Neural crest cell (in vitro differentiated cells): Measurements from ENCODE around the gene CDHR5. TPM values are rescaled to one million over a fixed set of nuclear protein-coding genes. Genes with fewer than 3 reads are reported as not detected.
A peak's percentile ranks its signal among the peaks of the same experiment; 100 is the strongest.

Source experiments
- DNase-seq: peaks from one replicate; pipeline ENCODE4 v3.0.0; 2021; ENCODE audit warnings: low read depth, mixed read lengths, low spot score
- H3K27ac Mint-ChIP-seq: one replicate; pipeline ENCODE4 v1.8.0; 2021; ENCODE audit warnings: mild to moderate bottlenecking, mixed read lengths; ENCODE audit not compliant: unreplicated experiment
- H3K27me3 Mint-ChIP-seq: 2 replicates; pipeline ENCODE4 v1.8.0; 2021; ENCODE audit warnings: low read depth, mild to moderate bottlenecking, mixed read lengths
- H3K36me3 Mint-ChIP-seq: 2 replicates; pipeline ENCODE4 v1.8.0; 2021; ENCODE audit warnings: low read depth, mild to moderate bottlenecking, mixed read lengths
- H3K4me1 Mint-ChIP-seq: 2 replicates; pipeline ENCODE4 v1.8.0; 2021; ENCODE audit warnings: mixed read lengths
- H3K4me3 Mint-ChIP-seq: one replicate; pipeline ENCODE4 v1.8.0; 2021; ENCODE audit warnings: mild to moderate bottlenecking, mixed read lengths
- H3K9me3 Mint-ChIP-seq: 2 replicates; pipeline ENCODE4 v1.8.0; 2021; ENCODE audit warnings: mixed read lengths
- CTCF ChIP-seq: fragments of 200-600 bp; sonication (generic); conservative IDR thresholded peaks from 2 replicates; pipeline ENCODE4 v1.5.0; 2021; ENCODE audit warnings: antibody characterized with exemption, mild to moderate bottlenecking
- microRNA-seq: library from miRNA; unstranded; fragments of <30 nt; microRNA quantifications from one replicate; pipeline ENCODE4, GENCODE V29; 2020
- total RNA-seq: library from RNA; stranded (reverse); gene quantifications from 2 replicates; pipeline ENCODE4 v1.2.1, GENCODE V29; 2021

Gene CDHR5
- total RNA-seq, 1 donor from 2014 or later = not detected

DNA sequence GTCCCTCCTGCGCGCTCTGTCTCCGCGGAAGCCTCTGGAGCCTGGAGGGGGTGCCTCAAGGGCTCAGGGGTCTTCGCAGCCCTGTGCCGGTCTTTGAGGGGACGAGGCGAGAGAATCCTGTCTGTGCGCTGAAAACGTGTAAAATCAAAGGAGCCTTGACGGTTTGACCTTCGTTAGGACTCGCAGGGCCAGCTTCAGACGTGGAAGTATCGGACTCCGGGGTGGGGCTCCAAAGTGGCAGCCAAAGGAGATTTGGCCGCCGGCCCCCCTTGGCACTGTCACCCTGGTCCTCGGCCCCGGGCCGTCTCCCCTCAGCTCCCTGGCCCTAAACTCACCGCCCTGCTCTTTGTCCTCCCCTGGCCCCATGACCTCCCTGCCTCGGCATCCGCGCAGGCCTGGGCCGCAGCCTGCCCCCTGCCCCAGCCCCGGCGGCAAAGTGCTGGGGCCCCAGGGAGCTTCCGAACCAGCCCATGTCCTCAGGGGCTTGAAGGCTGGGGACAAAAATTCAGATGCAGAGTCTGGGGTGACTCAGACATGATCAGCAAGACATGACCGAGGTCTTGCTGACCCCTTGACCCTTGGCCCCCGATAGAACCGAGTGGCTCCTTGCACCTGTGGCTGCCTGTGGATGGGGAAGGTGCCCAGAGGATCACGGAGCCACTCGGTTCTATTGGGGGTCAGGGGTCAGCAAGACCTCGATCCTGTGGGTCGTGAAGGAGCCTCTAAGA, 55.4 kb downstream of the CDHR5 start:
- TF ChIP-seq CTCF = no peak
- Mint-ChIP-seq H3K27me3 (peaks cover 19% of the 10 kb centered on the region), H3K4me3 (peak overlapping the region; percentile 81), H3K27ac (no peak overlapping the region), H3K4me1 (peaks cover 4% of the 10 kb centered on the region), H3K36me3 (no peaks in the 10 kb centered on the region), H3K9me3 (no peaks in the 10 kb centered on the region)
- DNase-seq = no peak

DNA sequence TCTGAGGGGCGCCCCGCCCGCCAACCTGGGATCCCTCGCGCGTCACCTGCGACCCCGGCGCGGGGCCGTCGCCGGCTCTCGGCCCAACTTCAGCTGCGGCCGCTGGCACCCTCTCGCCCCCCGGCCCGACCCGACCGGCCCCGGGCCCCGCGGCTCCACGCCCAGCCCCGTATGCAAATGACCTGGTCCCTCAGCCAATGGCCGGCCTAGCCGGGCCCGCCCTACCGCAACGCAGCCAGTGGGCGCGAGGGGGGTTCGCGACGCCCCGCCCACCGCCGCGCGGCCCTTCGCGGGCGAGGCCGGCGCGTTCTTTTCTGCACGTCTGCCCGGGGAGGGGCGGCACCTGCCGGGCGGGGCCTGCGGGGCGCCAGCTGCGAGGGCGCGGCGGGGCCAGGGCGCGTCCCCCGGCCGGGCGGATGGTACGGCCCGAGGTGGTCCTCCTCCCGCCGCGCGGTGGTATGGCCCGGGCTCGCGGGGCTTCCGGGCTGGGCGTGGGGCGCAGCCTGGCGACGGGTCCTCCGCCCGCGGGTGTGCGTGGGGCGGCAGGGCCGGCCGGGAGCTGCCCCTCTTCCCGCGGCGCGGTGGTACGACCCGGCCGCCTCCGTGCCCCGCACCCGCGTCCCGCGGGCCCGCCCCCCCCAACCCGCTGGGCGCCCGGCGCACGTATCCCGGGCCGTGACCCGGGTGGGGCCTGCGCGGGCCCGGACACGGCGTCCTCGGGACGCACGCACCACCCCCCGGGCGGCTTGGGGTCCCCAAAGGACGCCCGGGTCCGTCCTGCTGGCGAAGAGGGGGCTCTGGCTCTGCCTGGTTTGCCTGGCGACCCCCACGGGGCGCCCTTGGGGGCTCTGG, 56.2 kb downstream of the CDHR5 start:
- Mint-ChIP-seq H3K36me3 (no peaks in the 10 kb centered on the region), H3K4me1 (peaks cover 4% of the 10 kb centered on the region), H3K9me3 (no peaks in the 10 kb centered on the region), H3K27ac (no peak overlapping the region), H3K27me3 (peaks cover 11% of the 10 kb centered on the region), H3K4me3 (peak overlapping the region; percentile 81)
- TF ChIP-seq CTCF = no peak
- DNase-seq = peak; percentile 92

- peaks cover 7% of the 10 kb centered on the region for H3K27me3 Mint-ChIP-seq
- H3K9me3 Mint-ChIP-seq = no peaks in the 10 kb centered on the region
- H3K27ac Mint-ChIP-seq = no peak overlapping the region
- peak overlapping the region; percentile 88 for H3K4me3 Mint-ChIP-seq
- TF ChIP-seq CTCF = no peak
- H3K36me3 Mint-ChIP-seq = no peaks in the 10 kb centered on the region
- H3K4me1 Mint-ChIP-seq = peaks cover 4% of the 10 kb centered on the region
- no peak for DNase-seq
Observed at GRCh38 chr11:567629-568292, 57.0 kb downstream of the CDHR5 start.

- peak overlapping the region; percentile 88 for H3K4me3 Mint-ChIP-seq
- DNase-seq = no peak
- H3K9me3 Mint-ChIP-seq = no peaks in the 10 kb centered on the region
- H3K4me1 Mint-ChIP-seq = peaks cover 4% of the 10 kb centered on the region
- peaks cover 7% of the 10 kb centered on the region for H3K27me3 Mint-ChIP-seq
- H3K36me3 Mint-ChIP-seq = no peaks in the 10 kb centered on the region
- TF ChIP-seq CTCF = no peak
- no peak overlapping the region for H3K27ac Mint-ChIP-seq
Observed at GRCh38 chr11:567011-567628, 57.6 kb downstream of the CDHR5 start.

Small RNA genes lying within 50 kb of the gene (microRNA-seq; reads per million reads assigned to microRNA genes)
- 788 reads per million, percentile 79 among the genes with 10 or more reads in this experiment for gene MIR210

Other genes starting within 250 kb of the CDHR5 start
- 0.42 and 1.7 TPM in 2 replicates for gene PKP3, start 230.7 kb downstream of the CDHR5 start, total RNA-seq
- gene SIGIRR, start 210.0 kb downstream of the CDHR5 start, total RNA-seq = 14.5 and 15.9 TPM in 2 replicates
- not detected in 2 replicates for gene ANO9, start 182.9 kb downstream of the CDHR5 start, total RNA-seq
- gene PTDSS2, start 174.7 kb downstream of the CDHR5 start, total RNA-seq = 51.2 and 52.4 TPM in 2 replicates
- gene RNH1, start 117.7 kb downstream of the CDHR5 start, total RNA-seq = 69.2 and 71.1 TPM in 2 replicates
- 90.6 and 93.5 TPM in 2 replicates for gene HRAS, start 89.4 kb downstream of the CDHR5 start, total RNA-seq
- gene LRRC56, start 87.4 kb downstream of the CDHR5 start, total RNA-seq = 2.1 and 2.4 TPM in 2 replicates
- gene LMNTD2, start 64.2 kb downstream of the CDHR5 start, total RNA-seq = 1.8 and 2.2 TPM in 2 replicates
- gene RASSF7, start 64.0 kb downstream of the CDHR5 start, total RNA-seq = 7.3 and 7.4 TPM in 2 replicates
- gene PHRF1, start 48.5 kb downstream of the CDHR5 start, total RNA-seq = 52.3 TPM in 2 replicates
- 10.2 and 11.4 TPM in 2 replicates for gene IRF7, start 9.0 kb downstream of the CDHR5 start, total RNA-seq
- gene SCT, start 2.2 kb upstream of the CDHR5 start, total RNA-seq = not detected in 2 replicates
- gene DRD4, start 12.3 kb upstream of the CDHR5 start, total RNA-seq = 0.30 and 0.63 TPM in 2 replicates
- 60.9 and 67.0 TPM in 2 replicates for gene DEAF1, start 70.3 kb upstream of the CDHR5 start, total RNA-seq
- 19.9 and 26.8 TPM in 2 replicates for gene TMEM80, start 70.9 kb upstream of the CDHR5 start, total RNA-seq
- gene EPS8L2, start 81.3 kb upstream of the CDHR5 start, total RNA-seq = 2.6 and 3.9 TPM in 2 replicates
- gene TALDO1, start 122.5 kb upstream of the CDHR5 start, total RNA-seq = 154 and 163 TPM in 2 replicates
- 93.6 and 94.9 TPM in 2 replicates for gene GATD1, start 152.5 kb upstream of the CDHR5 start, total RNA-seq
- gene CEND1, start 165.1 kb upstream of the CDHR5 start, total RNA-seq = 1.0 and 1.2 TPM in 2 replicates
- 53.4 and 54.6 TPM in 2 replicates for gene SLC25A22, start 173.3 kb upstream of the CDHR5 start, total RNA-seq
- gene PIDD1, start 180.3 kb upstream of the CDHR5 start, total RNA-seq = 30.7 and 37.9 TPM in 2 replicates
- gene RPLP2, start 185.0 kb upstream of the CDHR5 start, total RNA-seq = 1,810 and 1,830 TPM in 2 replicates
- 27.0 and 34.5 TPM in 2 replicates for gene PNPLA2, start 194.0 kb upstream of the CDHR5 start, total RNA-seq
- 1.6 and 2.7 TPM in 2 replicates for gene CRACR2B, start 203.0 kb upstream of the CDHR5 start, total RNA-seq
- 101 and 108 TPM in 2 replicates for gene CD151, start 208.0 kb upstream of the CDHR5 start, total RNA-seq
- gene POLR2L, start 217.6 kb upstream of the CDHR5 start, total RNA-seq = 128 and 134 TPM in 2 replicates
- 40.0 and 40.2 TPM in 2 replicates for gene TSPAN4, start 217.9 kb upstream of the CDHR5 start, total RNA-seq